HEK293 (cell line): ENCODE results near the gene FABP7.

Source experiments
- CTCF ChIA-PET: fragments of 350-600 bp; formaldehyde crosslinking; extraction: SDS; loops from one replicate; lab custom pipeline; 2021; ENCODE audit warnings: antibody characterized with exemption; lab: Yijun Ruan, JAX
- POLR2A ChIA-PET: fragments of 300-600 bp; formaldehyde crosslinking; extraction: SDS; loops from one replicate; lab custom pipeline; 2020; ENCODE audit warnings: antibody characterized with exemption, inconsistent platforms; lab: Yijun Ruan, JAX
- H3K27ac ChIP-seq: fragments of 200-500 bp; sonication (Bioruptor generic); 2 replicates; pipeline ENCODE4 v1.5.1; 2014; ENCODE audit warnings: low read depth, low read length, control low read depth, inconsistent platforms; ENCODE audit errors: extremely low read depth
- H3K36me3 ChIP-seq, 2 experiments: fragments of 200-500 bp in 1 of 2; sonication (Bioruptor generic) in 1 of 2; 1 replicate in 1 of 2; 2 replicates in 1 of 2; pipeline ENCODE4 v1.5.1; 2014 to 2017; ENCODE audit warnings: inconsistent platforms in 2 of 2, low read length in 2 of 2; ENCODE audit not compliant: control insufficient read depth in 2 of 2, insufficient read depth in 1 of 2
- H3K4me1 ChIP-seq: fragments of 200-500 bp; sonication (Bioruptor generic); 2 replicates; pipeline ENCODE4 v1.5.1; 2014; ENCODE audit warnings: mild to moderate bottlenecking, low read length, inconsistent platforms; ENCODE audit not compliant: control insufficient read depth, insufficient read depth
- H3K4me3 ChIP-seq: 2 replicates; pipeline ENCODE4 v1.5.1; 2011; ENCODE audit warnings: low read depth, mild to moderate bottlenecking, control low read depth, low read length, moderate library complexity
- H3K9me3 ChIP-seq: fragments of 200-500 bp; sonication (Bioruptor generic); 2 replicates; pipeline ENCODE4 v1.5.1; 2014; ENCODE audit warnings: low read depth, low read length, inconsistent platforms; ENCODE audit not compliant: control insufficient read depth, insufficient read depth
- BCL11B ChIP-seq: fragments of 450-650 bp; formaldehyde crosslinking; IDR thresholded peaks from 2 replicates; pipeline ENCODE4 v1.5.1; 2016; ENCODE audit warnings: low read depth, missing biosample characterization, missing genetic modification characterization
- CTCF ChIP-seq: fragments of 450-650 bp; formaldehyde crosslinking; IDR thresholded peaks from 2 replicates; pipeline ENCODE4 v1.5.1; 2016; ENCODE audit warnings: missing biosample characterization, missing genetic modification characterization
- FEZF1 ChIP-seq: fragments of 450-650 bp; formaldehyde crosslinking; IDR thresholded peaks from 2 replicates; pipeline ENCODE4 v1.5.1; 2016; ENCODE audit warnings: missing biosample characterization, missing genetic modification characterization
- GLIS1 ChIP-seq: fragments of 450-650 bp; formaldehyde crosslinking; IDR thresholded peaks from 2 replicates; pipeline ENCODE4 v1.5.1; 2016; ENCODE audit warnings: missing biosample characterization, missing genetic modification characterization
- KLF1 ChIP-seq: fragments of 450-650 bp; formaldehyde crosslinking; IDR thresholded peaks from 2 replicates; pipeline ENCODE4 v1.5.1; 2016; ENCODE audit warnings: missing biosample characterization, missing genetic modification characterization
- WT1 ChIP-seq: fragments of 450-650 bp; formaldehyde crosslinking; IDR thresholded peaks from 2 replicates; pipeline ENCODE4 v1.5.1; 2016; ENCODE audit warnings: missing biosample characterization, missing genetic modification characterization
- ZBTB21 ChIP-seq: fragments of 450-650 bp; formaldehyde crosslinking; IDR thresholded peaks from 2 replicates; pipeline ENCODE4 v1.5.1; 2017; ENCODE audit warnings: missing biosample characterization, missing genetic modification characterization
- ZBTB26 ChIP-seq: fragments of 450-650 bp; formaldehyde crosslinking; optimal IDR thresholded peaks from 2 replicates; pipeline ENCODE3; 2016; ENCODE audit warnings: missing biosample characterization, mild to moderate bottlenecking, missing genetic modification characterization
- ZNF19 ChIP-seq: fragments of 450-650 bp; formaldehyde crosslinking; IDR thresholded peaks from 2 replicates; pipeline ENCODE4; 2016; ENCODE audit warnings: missing biosample characterization, missing genetic modification characterization, low read depth
- ZNF202 ChIP-seq: fragments of 450-650 bp; formaldehyde crosslinking; IDR thresholded peaks from 2 replicates; pipeline ENCODE4 v1.5.1; 2016; ENCODE audit warnings: missing biosample characterization, missing genetic modification characterization, borderline replicate concordance
- ZNF24 ChIP-seq: fragments of 450-650 bp; formaldehyde crosslinking; IDR thresholded peaks from 2 replicates; pipeline ENCODE4 v1.5.1; 2016; ENCODE audit warnings: missing biosample characterization, missing genetic modification characterization
- ZNF280D ChIP-seq: fragments of 450-650 bp; formaldehyde crosslinking; IDR thresholded peaks from 2 replicates; pipeline ENCODE4 v1.5.1; 2016; ENCODE audit warnings: missing biosample characterization, missing genetic modification characterization
- ZNF311 ChIP-seq: fragments of 450-650 bp; formaldehyde crosslinking; IDR thresholded peaks from 2 replicates; pipeline ENCODE4 v1.5.1; 2017; ENCODE audit warnings: missing biosample characterization, missing genetic modification characterization, borderline replicate concordance
- ZNF398 ChIP-seq: fragments of 450-650 bp; formaldehyde crosslinking; IDR thresholded peaks from 2 replicates; pipeline ENCODE4 v1.5.1; 2017; ENCODE audit warnings: missing biosample characterization, missing genetic modification characterization
- ZNF449 ChIP-seq: fragments of 450-650 bp; formaldehyde crosslinking; IDR thresholded peaks from 2 replicates; pipeline ENCODE4 v1.5.1; 2017; ENCODE audit warnings: missing biosample characterization, mild to moderate bottlenecking, missing genetic modification characterization, moderate library complexity
- ZNF555 ChIP-seq: fragments of 450-650 bp; formaldehyde crosslinking; conservative IDR thresholded peaks from 2 replicates; pipeline ENCODE4 v1.5.1; 2017; ENCODE audit warnings: missing biosample characterization, mild to moderate bottlenecking, missing genetic modification characterization, inconsistent platforms
- ZNF624 ChIP-seq: fragments of 450-650 bp; formaldehyde crosslinking; IDR thresholded peaks from 2 replicates; pipeline ENCODE4 v1.5.1; 2017; ENCODE audit warnings: missing biosample characterization, missing genetic modification characterization
- ZNF692 ChIP-seq: fragments of 450-650 bp; formaldehyde crosslinking; IDR thresholded peaks from 2 replicates; pipeline ENCODE4 v1.5.1; 2016; ENCODE audit warnings: missing biosample characterization, missing genetic modification characterization
- ZNF701 ChIP-seq: fragments of 450-650 bp; formaldehyde crosslinking; IDR thresholded peaks from 2 replicates; pipeline ENCODE4 v1.5.1; 2016; ENCODE audit warnings: missing biosample characterization, missing genetic modification characterization
- ZSCAN30 ChIP-seq: fragments of 450-650 bp; IDR thresholded peaks from 2 replicates; pipeline ENCODE4 v1.5.1; 2018; ENCODE audit warnings: missing biosample characterization, mild to moderate bottlenecking, missing genetic modification characterization, moderate library complexity

Gene FABP7

GRCh38 chr6:122752459-122752858 is 27.1 kb upstream of the FABP7 start (continued):
- TF ChIP-seq ZNF398 (tag by site-specific recombination) = no peak
- TF ChIP-seq GLIS1 = no peak
- TF ChIP-seq ZNF555 (tag by site-specific recombination) = no peak

- no peak overlapping the region for H3K27ac ChIP-seq
- no peak for TF ChIP-seq ZNF202 (tag by site-specific recombination)
- no peak for TF ChIP-seq ZBTB21 (tag by site-specific recombination)
- TF ChIP-seq ZNF701 (tag by site-specific recombination) = no peak
- TF ChIP-seq CTCF (tag by site-specific recombination) = no peak
- no peak for TF ChIP-seq ZNF19
- TF ChIP-seq KLF1 (tag by site-specific recombination) = no peak
- TF ChIP-seq ZNF24 (tag by site-specific recombination) = no peak
- TF ChIP-seq ZBTB26 (tag by site-specific recombination) = no peak
- no peak for TF ChIP-seq WT1 (tag by site-specific recombination)
- TF ChIP-seq ZNF311 = no peak
- TF ChIP-seq FEZF1 = no peak
- TF ChIP-seq ZSCAN30 = no peak
- no peak for TF ChIP-seq BCL11B (tag by site-specific recombination)
- no peak for TF ChIP-seq ZNF280D
- TF ChIP-seq ZNF449 (tag by site-specific recombination) = no peak
- no peak for TF ChIP-seq ZNF692 (tag by site-specific recombination)
- TF ChIP-seq ZNF624 = no peak
- ChIA-PET POLR2A (interaction anchor here (1.4 kb wide), 1 partner anchor 36 kb away, joined by 5 read pairs; the partner anchor contains the start of gene SMPDL3A), CTCF (interaction anchor here (0.6 to 2.7 kb wide), 4 partner anchors 14 to 262 kb away, joined by 3 to 7 read pairs (median 4); no protein-coding TSS in a partner anchor)
- H3K4me1 ChIP-seq = no peaks in the 10 kb centered on the region
- H3K36me3 ChIP-seq = no peaks in the 10 kb centered on the region
- H3K4me3 ChIP-seq = no peak overlapping the region
- no peaks in the 10 kb centered on the region for H3K9me3 ChIP-seq
Measured at GRCh38 chr6:122753000-122753687, 26.4 kb upstream of the FABP7 start.
